Measurements from ENCODE around the gene APOC3.

DNA sequence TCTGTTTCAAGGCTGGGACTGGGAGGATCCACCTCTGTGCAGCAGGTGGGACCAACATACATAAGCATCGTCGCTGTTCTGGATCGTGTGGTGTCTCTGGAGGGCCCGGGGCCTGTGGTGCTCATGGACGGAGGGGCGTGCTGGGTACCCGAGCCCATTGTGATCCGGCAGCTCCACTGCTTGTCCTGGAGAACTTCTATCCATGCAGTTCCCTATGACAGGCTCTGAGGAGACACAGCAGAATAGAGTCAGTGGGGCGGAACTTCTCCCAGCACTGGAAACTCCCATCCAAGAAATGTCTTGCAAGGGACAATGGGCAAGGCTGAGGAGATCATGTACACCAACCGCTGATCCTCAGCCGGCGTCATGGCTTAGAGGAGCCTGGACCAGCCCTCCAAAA is 19.4 kb downstream of the APOC3 start:
- TF ChIP-seq, protein P1, sequence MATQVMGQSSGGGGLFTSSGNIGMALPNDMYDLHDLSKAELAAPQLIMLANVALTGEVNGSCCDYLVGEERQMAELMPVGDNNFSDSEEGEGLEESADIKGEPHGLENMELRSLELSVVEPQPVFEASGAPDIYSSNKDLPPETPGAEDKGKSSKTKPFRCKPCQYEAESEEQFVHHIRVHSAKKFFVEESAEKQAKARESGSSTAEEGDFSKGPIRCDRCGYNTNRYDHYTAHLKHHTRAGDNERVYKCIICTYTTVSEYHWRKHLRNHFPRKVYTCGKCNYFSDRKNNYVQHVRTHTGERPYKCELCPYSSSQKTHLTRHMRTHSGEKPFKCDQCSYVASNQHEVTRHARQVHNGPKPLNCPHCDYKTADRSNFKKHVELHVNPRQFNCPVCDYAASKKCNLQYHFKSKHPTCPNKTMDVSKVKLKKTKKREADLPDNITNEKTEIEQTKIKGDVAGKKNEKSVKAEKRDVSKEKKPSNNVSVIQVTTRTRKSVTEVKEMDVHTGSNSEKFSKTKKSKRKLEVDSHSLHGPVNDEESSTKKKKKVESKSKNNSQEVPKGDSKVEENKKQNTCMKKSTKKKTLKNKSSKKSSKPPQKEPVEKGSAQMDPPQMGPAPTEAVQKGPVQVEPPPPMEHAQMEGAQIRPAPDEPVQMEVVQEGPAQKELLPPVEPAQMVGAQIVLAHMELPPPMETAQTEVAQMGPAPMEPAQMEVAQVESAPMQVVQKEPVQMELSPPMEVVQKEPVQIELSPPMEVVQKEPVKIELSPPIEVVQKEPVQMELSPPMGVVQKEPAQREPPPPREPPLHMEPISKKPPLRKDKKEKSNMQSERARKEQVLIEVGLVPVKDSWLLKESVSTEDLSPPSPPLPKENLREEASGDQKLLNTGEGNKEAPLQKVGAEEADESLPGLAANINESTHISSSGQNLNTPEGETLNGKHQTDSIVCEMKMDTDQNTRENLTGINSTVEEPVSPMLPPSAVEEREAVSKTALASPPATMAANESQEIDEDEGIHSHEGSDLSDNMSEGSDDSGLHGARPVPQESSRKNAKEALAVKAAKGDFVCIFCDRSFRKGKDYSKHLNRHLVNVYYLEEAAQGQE (IDR thresholded peaks at IDR 0.05; ENCODE audit: insufficient replicate concordance, low read depth) = no peak
- TF ChIP-seq, protein P2, sequence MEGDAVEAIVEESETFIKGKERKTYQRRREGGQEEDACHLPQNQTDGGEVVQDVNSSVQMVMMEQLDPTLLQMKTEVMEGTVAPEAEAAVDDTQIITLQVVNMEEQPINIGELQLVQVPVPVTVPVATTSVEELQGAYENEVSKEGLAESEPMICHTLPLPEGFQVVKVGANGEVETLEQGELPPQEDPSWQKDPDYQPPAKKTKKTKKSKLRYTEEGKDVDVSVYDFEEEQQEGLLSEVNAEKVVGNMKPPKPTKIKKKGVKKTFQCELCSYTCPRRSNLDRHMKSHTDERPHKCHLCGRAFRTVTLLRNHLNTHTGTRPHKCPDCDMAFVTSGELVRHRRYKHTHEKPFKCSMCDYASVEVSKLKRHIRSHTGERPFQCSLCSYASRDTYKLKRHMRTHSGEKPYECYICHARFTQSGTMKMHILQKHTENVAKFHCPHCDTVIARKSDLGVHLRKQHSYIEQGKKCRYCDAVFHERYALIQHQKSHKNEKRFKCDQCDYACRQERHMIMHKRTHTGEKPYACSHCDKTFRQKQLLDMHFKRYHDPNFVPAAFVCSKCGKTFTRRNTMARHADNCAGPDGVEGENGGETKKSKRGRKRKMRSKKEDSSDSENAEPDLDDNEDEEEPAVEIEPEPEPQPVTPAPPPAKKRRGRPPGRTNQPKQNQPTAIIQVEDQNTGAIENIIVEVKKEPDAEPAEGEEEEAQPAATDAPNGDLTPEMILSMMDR (IDR thresholded peaks at IDR 0.05; ENCODE audit: insufficient read depth, low read length) = no peak
- no peak for TF ChIP-seq GABPA (IDR thresholded peaks at IDR 0.05; ENCODE audit: low read depth)
